Measurements from ENCODE around the gene APOC1. TPM values are rescaled to one million over a fixed set of nuclear protein-coding genes. Genes with fewer than 3 reads are reported as not detected.

Gene APOC1
- total RNA-seq, 1 donor from 2014 or later = 14.5 TPM

- intact Hi-C loops (cut with DNase I) = no loop called here
- no peak for TF ChIP-seq POLR2AphosphoS5 (IDR thresholded peaks at IDR 0.05; ENCODE audit: insufficient read depth in 1 of 2, low read depth in 1 of 2)
- no peak for TF ChIP-seq CTCF (IDR thresholded peaks at IDR 0.05)
- no peak for TF ChIP-seq POLR2A (IDR thresholded peaks at IDR 0.05)
- Histone ChIP-seq H3K9me3 (no peaks in the 10 kb centered on the region), H3K36me3 (no peaks in the 10 kb centered on the region), H3K27me3 (no peaks in the 10 kb centered on the region), H3K4me3 (no peak overlapping the region), H3K27ac (no peak overlapping the region), H3K4me1 (peaks cover 64% of the 10 kb centered on the region)
- DNase-seq (ENCODE audit: extremely low spot score in 2 of 2) = no peak
Observed at GRCh38 chr19:44958090-44958489, 43.7 kb downstream of the APOC1 start.

GRCh38 chr19:44959691-44960090, 45.3 kb downstream of the APOC1 start:
- H3K27ac ChIP-seq = no peak overlapping the region
- no peaks in the 10 kb centered on the region for H3K36me3 ChIP-seq
- H3K27me3 ChIP-seq = no peaks in the 10 kb centered on the region
- no peak for TF ChIP-seq CTCF (IDR thresholded peaks at IDR 0.05)
- TF ChIP-seq POLR2A (IDR thresholded peaks at IDR 0.05) = no peak
- TF ChIP-seq POLR2AphosphoS5 (IDR thresholded peaks at IDR 0.05; ENCODE audit: insufficient read depth in 1 of 2, low read depth in 1 of 2) = no peak
- H3K4me3 ChIP-seq = no peak overlapping the region
- no peaks in the 10 kb centered on the region for H3K9me3 ChIP-seq
- intact Hi-C loops (cut with DNase I) = no loop called here
- no peak for DNase-seq (ENCODE audit: extremely low spot score in 2 of 2)
- peaks cover 52% of the 10 kb centered on the region for H3K4me1 ChIP-seq

GRCh38 chr19:44960906-44961728, 46.7 kb downstream of the APOC1 start:
- Histone ChIP-seq H3K27ac (no peak overlapping the region), H3K4me1 (peaks cover 47% of the 10 kb centered on the region), H3K27me3 (no peaks in the 10 kb centered on the region), H3K36me3 (peaks cover 0 to 4% of the 10 kb centered on the region in 2 donors), H3K4me3 (no peak overlapping the region), H3K9me3 (no peaks in the 10 kb centered on the region)
- no peak for DNase-seq (ENCODE audit: extremely low spot score in 2 of 2)
- intact Hi-C loops (cut with DNase I) = no loop called here
- TF ChIP-seq POLR2AphosphoS5 (IDR thresholded peaks at IDR 0.05; ENCODE audit: insufficient read depth in 1 of 2, low read depth in 1 of 2) (no peak), POLR2A (IDR thresholded peaks at IDR 0.05) (no peak), CTCF (IDR thresholded peaks at IDR 0.05) (no peak)

GRCh38 chr19:44961821-44962220, 47.4 kb downstream of the APOC1 start:
- no peak for DNase-seq (ENCODE audit: extremely low spot score in 2 of 2)
- intact Hi-C loops (cut with DNase I) = no loop called here
- no peak for TF ChIP-seq CTCF (IDR thresholded peaks at IDR 0.05)
- TF ChIP-seq POLR2AphosphoS5 (IDR thresholded peaks at IDR 0.05; ENCODE audit: insufficient read depth in 1 of 2, low read depth in 1 of 2) = no peak
- TF ChIP-seq POLR2A (IDR thresholded peaks at IDR 0.05) = no peak
- Histone ChIP-seq H3K36me3 (peaks cover 0 to 4% of the 10 kb centered on the region in 2 donors), H3K27ac (no peak overlapping the region), H3K9me3 (no peaks in the 10 kb centered on the region), H3K27me3 (no peaks in the 10 kb centered on the region), H3K4me1 (peaks cover 40% of the 10 kb centered on the region), H3K4me3 (no peak overlapping the region)

GRCh38 chr19:44968118-44968517, 53.7 kb downstream of the APOC1 start:
- no peak for TF ChIP-seq POLR2A (IDR thresholded peaks at IDR 0.05)
- TF ChIP-seq CTCF (IDR thresholded peaks at IDR 0.05) = no peak
- no peak for TF ChIP-seq POLR2AphosphoS5 (IDR thresholded peaks at IDR 0.05; ENCODE audit: insufficient read depth in 1 of 2, low read depth in 1 of 2)
- no peaks in the 10 kb centered on the region for H3K9me3 ChIP-seq
- H3K27me3 ChIP-seq = no peaks in the 10 kb centered on the region
- H3K27ac ChIP-seq = no peak overlapping the region
- no peaks in the 10 kb centered on the region for H3K4me1 ChIP-seq
- intact Hi-C loops (cut with DNase I) = no loop called here
- no peak for DNase-seq (ENCODE audit: extremely low spot score in 2 of 2)
- H3K36me3 ChIP-seq = peaks cover 0 to 21% of the 10 kb centered on the region in 2 donors
- H3K4me3 ChIP-seq = no peak overlapping the region

All from vagina (tissue), 2 donors.